Spleen (tissue), 11 donors: Measurements from ENCODE around the gene ABCC12. TPM values are rescaled to one million over a fixed set of nuclear protein-coding genes. Genes with fewer than 3 reads are reported as not detected.

ENCODE experiments used
- DNase-seq: peaks from one replicate; pipeline ENCODE4 v3.0.0-alpha.2; 2020
- H3K27ac ChIP-seq, 8 donors: fragments of 200-600 bp; sonication (generic) in 7 of 8; 1 replicate in 4 of 8; 2 replicates in 4 of 8; pipeline versions ENCODE4 v1.5.0 to v1.8.0; 2016 to 2021; ENCODE audit warnings: inconsistent platforms in 4 of 8, mild to moderate bottlenecking in 4 of 8, moderate library complexity in 1 of 8
- H3K27me3 ChIP-seq, 7 donors: fragments of 200-600 bp; sonication (generic) in 6 of 7; replicated peaks in 1 of 7; 1 replicate in 4 of 7; 2 replicates in 3 of 7; pipeline versions ENCODE4 v1.5.0 to v1.8.0; 2016 to 2021; ENCODE audit warnings: inconsistent platforms in 3 of 7, mild to moderate bottlenecking in 1 of 7
- H3K36me3 ChIP-seq, 6 donors: fragments of 200-600 bp; sonication (generic) in 5 of 6; 1 replicate in 4 of 6; 2 replicates in 2 of 6; pipeline versions ENCODE4 v1.5.0 to v1.8.0; 2016 to 2021; ENCODE audit warnings: inconsistent platforms in 2 of 6
- H3K4me1 ChIP-seq, 6 donors: fragments of 200-600 bp; sonication (generic) in 5 of 6; 1 replicate in 3 of 6; 2 replicates in 3 of 6; pipeline versions ENCODE4 v1.5.0 to v1.8.0; 2016 to 2021; ENCODE audit warnings: inconsistent platforms in 3 of 6
- H3K4me3 ChIP-seq, 8 donors: fragments of 200-600 bp; sonication (generic) in 7 of 8; 1 replicate in 4 of 8; 2 replicates in 4 of 8; pipeline versions ENCODE4 v1.5.0 to v1.8.0; 2016 to 2021; ENCODE audit warnings: inconsistent platforms in 4 of 8, mild to moderate bottlenecking in 4 of 8, moderate library complexity in 2 of 8
- H3K9me3 ChIP-seq, 8 donors: fragments of 200-600 bp; sonication (generic) in 7 of 8; 1 replicate in 4 of 8; 2 replicates in 4 of 8; pipeline versions ENCODE4 v1.5.0 to v1.8.0; 2016 to 2021; ENCODE audit warnings: inconsistent platforms in 4 of 8
- POLR2A ChIP-seq, 3 donors: fragments of 450-650 bp; IDR thresholded peaks; one replicate each; pipeline ENCODE4 v1.5.1; 2017; ENCODE audit warnings: antibody characterized with exemption in 3 of 3, mild to moderate bottlenecking in 1 of 3
- POLR2AphosphoS5 ChIP-seq, 3 donors: sonication (generic); formaldehyde crosslinking; IDR thresholded peaks; one replicate each; pipeline ENCODE4 v1.5.1; 2017; ENCODE audit warnings: antibody characterized with exemption in 3 of 3
- WGBS, 5 donors: extraction: QIAGEN DNeasy Blood & Tissue Kit in 3 of 5; methylation state at CpG; one replicate each; pipeline versions ENCODE4 v1.1.5 to v1.1.7; 2013 to 2018; 5-methylcytosine and 5-hydroxymethylcytosine counted together
- intact Hi-C: fragments of 100-400 bp; cut with DNase I; formaldehyde crosslinking; loops from one replicate; pipeline ENCODE4 v1.15.0; 2023; ENCODE audit warnings: low total_unique reads
- polyA plus RNA-seq, 3 donors: library from polyadenylated mRNA; stranded (reverse); fragments of 200-250 nt; gene quantifications; one replicate each; pipeline ENCODE4 v1.2.1, GENCODE V29; 2013
- total RNA-seq, 7 donors: library from RNA; depleted of rRNA in 3 of 7; stranded (reverse); fragments of >200 nt in 3 of 7; fragmentation: NEBNext Ultra II Directional in 4 of 7; extraction: Animal tissue kit (Norgen Biotek cat#: 25700) in 4 of 7; gene quantifications; one replicate each; pipeline versions ENCODE4 v1.1.0 to v1.2.1, GENCODE V29; 2016 to 2021
- TF ChIP-seq, protein P1 (sequence below), 11 experiments: fragments of 200-600 bp in 7 of 11; fragments of 450-650 bp in 4 of 11; sonication (generic) in 4 of 11; IDR thresholded peaks in 8 of 11; conservative IDR thresholded peaks in 3 of 11; 1 replicate in 7 of 11; 2 replicates in 4 of 11; pipeline versions ENCODE4 v1.4.0 to v1.8.0; 2016 to 2021; ENCODE audit warnings: antibody characterized with exemption in 11 of 11, inconsistent platforms in 4 of 11, mild to moderate bottlenecking in 1 of 11
- donor health status: healthy with polysubstance abuse.
- donor health status: DM: no; HTN: no; CAD: no; lungs with moderate emphysema.
- donor health status: DM: no; HTN: no; CAD: no.
- donor health status: Bipolar disorder and iron deficiency.
- donor health status: healthy.
- donor health status: DM: no; HTN: no; CAD: no.
- donor health status: DM: yes; HTN: yes; CAD: no.

The ABCC12 gene
- total and polyA plus RNA-seq, 10 donors = not detected

DNA sequence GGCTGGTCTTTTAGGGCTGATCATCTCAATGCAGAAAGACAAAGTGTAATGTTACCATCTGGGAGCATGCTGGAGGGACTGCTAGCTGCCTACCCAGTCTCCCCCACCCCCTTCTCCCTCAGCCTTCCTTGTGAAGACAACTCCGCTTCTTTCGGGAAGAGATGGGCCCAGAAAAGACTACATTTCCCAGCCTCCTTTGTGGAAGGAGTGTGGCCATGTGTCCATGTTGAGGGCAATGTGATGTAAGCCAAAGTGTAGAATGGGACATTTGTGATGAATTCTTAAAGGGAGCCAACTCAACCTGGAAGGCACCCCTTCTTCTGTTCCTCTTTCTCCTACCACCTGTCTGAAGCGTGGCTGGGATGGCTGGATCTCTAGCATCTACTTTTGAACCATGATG is 16.3 kb downstream of the ABCC12 start:
- 85 to 94% (median 91%) methylated on average over 3 of the region's 3 CpGs for WGBS, 5 donors

DNA sequence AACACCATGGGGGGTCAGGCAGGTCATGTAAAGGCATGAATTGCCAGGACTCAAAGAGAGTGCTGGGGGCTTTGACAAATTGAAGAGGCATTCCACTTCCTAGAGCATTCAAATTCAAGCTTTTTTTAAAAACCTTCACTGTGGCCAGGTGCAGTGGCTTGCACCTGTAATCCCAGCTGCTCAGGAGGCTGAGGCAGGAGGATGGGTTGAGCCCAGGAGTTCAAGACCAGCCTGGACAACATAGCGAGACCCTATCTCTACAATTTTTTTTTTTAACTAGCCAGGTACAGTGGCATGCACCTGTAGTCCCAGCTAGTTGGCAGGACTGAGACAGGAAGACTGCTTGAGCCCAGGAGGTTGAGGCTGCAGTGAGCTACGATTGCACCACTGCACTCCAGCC is 17.2 kb downstream of the ABCC12 start:
- H3K27me3 ChIP-seq = peaks cover 0 to 7% (median 0%) of the 10 kb centered on the region in 7 donors
- 78 to 95% (median 83%) methylated on average over 2 of the region's 2 CpGs for WGBS, 5 donors
- intact Hi-C loops = no loop called here
- no peak for DNase-seq
- no peaks in the 10 kb centered on the region for H3K4me1 ChIP-seq
- no peak overlapping the region for H3K4me3 ChIP-seq
- H3K27ac ChIP-seq = no peak overlapping the region
- no peak for TF ChIP-seq POLR2AphosphoS5 (IDR thresholded peaks at IDR 0.05)
- TF ChIP-seq POLR2A (IDR thresholded peaks at IDR 0.05) = no peak
- TF ChIP-seq, protein P1, sequence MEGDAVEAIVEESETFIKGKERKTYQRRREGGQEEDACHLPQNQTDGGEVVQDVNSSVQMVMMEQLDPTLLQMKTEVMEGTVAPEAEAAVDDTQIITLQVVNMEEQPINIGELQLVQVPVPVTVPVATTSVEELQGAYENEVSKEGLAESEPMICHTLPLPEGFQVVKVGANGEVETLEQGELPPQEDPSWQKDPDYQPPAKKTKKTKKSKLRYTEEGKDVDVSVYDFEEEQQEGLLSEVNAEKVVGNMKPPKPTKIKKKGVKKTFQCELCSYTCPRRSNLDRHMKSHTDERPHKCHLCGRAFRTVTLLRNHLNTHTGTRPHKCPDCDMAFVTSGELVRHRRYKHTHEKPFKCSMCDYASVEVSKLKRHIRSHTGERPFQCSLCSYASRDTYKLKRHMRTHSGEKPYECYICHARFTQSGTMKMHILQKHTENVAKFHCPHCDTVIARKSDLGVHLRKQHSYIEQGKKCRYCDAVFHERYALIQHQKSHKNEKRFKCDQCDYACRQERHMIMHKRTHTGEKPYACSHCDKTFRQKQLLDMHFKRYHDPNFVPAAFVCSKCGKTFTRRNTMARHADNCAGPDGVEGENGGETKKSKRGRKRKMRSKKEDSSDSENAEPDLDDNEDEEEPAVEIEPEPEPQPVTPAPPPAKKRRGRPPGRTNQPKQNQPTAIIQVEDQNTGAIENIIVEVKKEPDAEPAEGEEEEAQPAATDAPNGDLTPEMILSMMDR (IDR thresholded peaks at IDR 0.05 in 8 of 11, conservative IDR thresholded peaks at IDR 0.05 in 3 of 11) = no peak
- no peaks in the 10 kb centered on the region for H3K9me3 ChIP-seq
- H3K36me3 ChIP-seq = no peaks in the 10 kb centered on the region

More for the DNA sequence above, 16.3 kb downstream of the ABCC12 start:
- Histone ChIP-seq H3K36me3 (no peaks in the 10 kb centered on the region), H3K9me3 (no peaks in the 10 kb centered on the region), H3K4me1 (no peaks in the 10 kb centered on the region), H3K4me3 (no peak overlapping the region), H3K27ac (no peak overlapping the region), H3K27me3 (peaks cover 0 to 7% (median 0%) of the 10 kb centered on the region in 7 donors)
- TF ChIP-seq, protein P1 (IDR thresholded peaks at IDR 0.05 in 8 of 11, conservative IDR thresholded peaks at IDR 0.05 in 3 of 11) = no peak
- no peak for TF ChIP-seq POLR2AphosphoS5 (IDR thresholded peaks at IDR 0.05)
- no peak for TF ChIP-seq POLR2A (IDR thresholded peaks at IDR 0.05)
- intact Hi-C loops = no loop called here
- no peak for DNase-seq

DNA sequence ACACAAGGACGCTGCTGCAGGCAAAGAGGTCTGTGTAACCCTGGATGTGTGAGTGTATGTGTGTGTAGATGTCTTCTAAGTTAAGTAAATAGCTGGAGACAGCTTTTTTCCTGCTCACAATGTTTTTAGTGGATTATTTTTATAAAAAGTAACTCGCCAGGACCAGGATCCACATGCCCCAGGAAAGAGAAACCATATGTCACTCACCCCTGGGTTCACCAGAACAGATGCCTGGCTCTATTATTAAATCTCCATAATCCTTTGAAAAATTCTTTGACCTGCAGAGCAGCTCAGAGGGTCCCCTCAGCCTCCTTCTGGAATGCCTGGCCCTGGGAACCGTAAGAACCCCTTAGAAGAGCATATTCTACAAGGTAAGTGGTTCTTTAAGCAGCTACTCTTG is 18.0 kb downstream of the ABCC12 start:
- H3K27me3 ChIP-seq = peaks cover 0 to 7% (median 0%) of the 10 kb centered on the region in 7 donors
- WGBS, 5 donors = 74 to 88% (median 86%) methylated on average over 3 of the region's 3 CpGs
- H3K27ac ChIP-seq = no peak overlapping the region
- no peak overlapping the region for H3K4me3 ChIP-seq
- no peaks in the 10 kb centered on the region for H3K9me3 ChIP-seq
- no peaks in the 10 kb centered on the region for H3K36me3 ChIP-seq
- DNase-seq = no peak
- no peaks in the 10 kb centered on the region for H3K4me1 ChIP-seq
- intact Hi-C loops = no loop called here
- TF ChIP-seq POLR2A (IDR thresholded peaks at IDR 0.05) = no peak
- no peak for TF ChIP-seq POLR2AphosphoS5 (IDR thresholded peaks at IDR 0.05)
- TF ChIP-seq, protein P1 (IDR thresholded peaks at IDR 0.05 in 8 of 11, conservative IDR thresholded peaks at IDR 0.05 in 3 of 11) = no peak

DNA sequence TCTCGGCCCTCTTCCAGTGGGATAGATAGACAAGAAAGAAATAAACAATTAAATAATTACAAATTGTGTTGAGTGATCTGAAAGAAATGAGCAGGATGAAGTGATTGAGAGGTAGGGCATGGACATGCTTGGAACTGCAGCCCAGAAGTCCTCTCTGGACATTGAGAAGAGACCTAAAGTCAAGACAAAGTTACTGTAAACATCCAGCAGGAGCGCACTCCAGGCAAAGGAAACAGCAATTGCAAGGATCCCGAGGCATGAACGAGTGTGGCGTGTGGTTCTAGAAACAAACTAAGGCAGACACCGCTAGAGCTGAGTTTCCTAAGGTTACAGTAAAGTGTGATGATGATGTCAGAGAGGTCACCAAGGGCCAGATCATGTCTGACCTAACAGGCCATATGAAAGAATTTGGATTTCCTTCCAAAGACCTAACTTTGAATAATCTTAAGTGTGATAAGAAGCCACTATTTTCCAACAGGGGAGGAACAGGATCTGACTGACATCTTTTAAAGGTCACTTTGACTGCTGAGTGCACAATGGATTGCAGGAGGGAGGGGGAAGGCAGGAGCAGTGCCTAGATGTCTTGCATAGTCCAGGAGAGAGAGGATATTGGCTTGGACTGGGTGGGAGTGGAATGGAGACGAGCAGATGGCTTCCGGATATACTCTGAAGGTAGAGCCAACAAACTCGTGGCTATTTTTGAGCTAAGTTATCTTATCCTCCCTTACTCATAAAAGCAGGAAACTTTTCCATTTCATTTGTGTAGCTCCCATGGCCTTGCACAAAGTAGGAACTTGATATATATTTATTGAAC is 19.0 kb downstream of the ABCC12 start:
- Histone ChIP-seq H3K9me3 (no peaks in the 10 kb centered on the region), H3K27ac (no peak overlapping the region), H3K4me1 (no peaks in the 10 kb centered on the region), H3K4me3 (no peak overlapping the region), H3K36me3 (no peaks in the 10 kb centered on the region), H3K27me3 (peaks cover 0 to under 1% (median 0%) of the 10 kb centered on the region in 7 donors)
- intact Hi-C loops = no loop called here
- no peak for DNase-seq
- 49 to 68% (median 56%) methylated on average over 9 of the region's 9 CpGs for WGBS, 5 donors
- TF ChIP-seq POLR2A (IDR thresholded peaks at IDR 0.05) = no peak
- TF ChIP-seq, protein P1 (IDR thresholded peaks at IDR 0.05 in 8 of 11, conservative IDR thresholded peaks at IDR 0.05 in 3 of 11) = no peak
- no peak for TF ChIP-seq POLR2AphosphoS5 (IDR thresholded peaks at IDR 0.05)
